Panc1 (cell line): ENCODE results near the gene CYP27A1.

Experiments used
- CTCF ChIP-seq: fragments of 450-650 bp; IDR thresholded peaks from 2 replicates; pipeline ENCODE4 v1.5.1; 2017; ENCODE audit warnings: mild to moderate bottlenecking
- POLR2AphosphoS5 ChIP-seq: IDR thresholded peaks from 2 replicates; pipeline ENCODE4 v1.6.1; 2012; ENCODE audit warnings: mild to moderate bottlenecking, low read depth, low read length, moderate library complexity
- REST ChIP-seq, 2 experiments: IDR thresholded peaks; 2 replicates each; pipeline ENCODE4 v1.6.1; 2011 to 2012; ENCODE audit warnings: low read depth in 2 of 2, control low read depth in 1 of 2, low read length in 1 of 2, mild to moderate bottlenecking in 1 of 2, moderate library complexity in 1 of 2; ENCODE audit not compliant: insufficient read depth in 1 of 2
- SIN3A ChIP-seq: IDR thresholded peaks from 2 replicates; pipeline ENCODE4 v1.6.1; 2012; ENCODE audit warnings: low read depth, mild to moderate bottlenecking, low read length, moderate library complexity, borderline replicate concordance; ENCODE audit not compliant: insufficient read depth
- TCF7L2 ChIP-seq: IDR thresholded peaks from 2 replicates; pipeline ENCODE4 v1.6.1; 2011; ENCODE audit warnings: mild to moderate bottlenecking, low read depth, low read length, inconsistent platforms

GRCh38 chr2:218831378-218831990, 49.5 kb downstream of the CYP27A1 start, which contains the start of gene PRKAG3:
- TF ChIP-seq REST (IDR thresholded peaks at IDR 0.05; ENCODE audit: insufficient read depth in 1 of 2, low read depth in 2 of 2, low read length in 1 of 2), result no peak
- TF ChIP-seq CTCF, result no peak
- no peak for TF ChIP-seq POLR2AphosphoS5
- no peak for TF ChIP-seq SIN3A
- TF ChIP-seq TCF7L2, result no peak
